ENCODE data around the gene RER1. TPM values are rescaled to one million over a fixed set of nuclear protein-coding genes. Genes with fewer than 3 reads are reported as not detected.

RER1 gene
- total RNA-seq, 1 donor = 98.1 TPM

DNA sequence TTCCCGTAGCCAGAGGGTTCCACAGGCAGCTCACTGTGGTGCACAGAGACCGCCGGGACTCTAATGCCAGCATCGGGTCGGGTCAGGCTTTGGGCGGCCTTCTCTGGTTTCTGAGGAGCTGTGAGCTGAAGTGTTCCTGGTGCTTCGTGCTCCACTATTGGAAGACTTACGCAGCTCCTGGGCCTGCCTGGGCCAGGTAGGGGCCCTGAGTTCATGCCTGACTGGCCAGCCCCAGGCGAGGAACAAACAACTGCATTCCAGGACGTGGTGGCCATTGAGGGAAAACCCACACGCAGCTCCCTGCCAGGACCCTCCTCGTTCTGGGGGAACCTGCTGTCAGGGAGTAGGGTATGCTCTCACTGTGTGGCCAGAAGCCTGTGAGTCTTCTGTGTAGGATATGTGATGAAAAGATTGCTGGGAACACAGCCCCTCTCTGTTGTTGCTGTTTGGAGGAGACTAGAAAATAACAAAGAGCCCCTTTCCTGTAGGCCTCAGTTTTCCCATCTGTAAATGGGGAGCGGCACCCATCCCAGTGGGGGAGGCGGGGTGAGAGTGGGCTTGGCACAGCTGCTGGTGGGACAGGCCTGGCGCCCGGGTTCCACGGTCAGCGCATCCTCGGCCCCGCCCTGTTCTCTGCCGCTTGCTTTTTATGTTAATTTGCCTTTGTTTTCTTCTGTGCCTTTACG, 8.4 kb downstream of the RER1 start:
- no peak for DNase-seq (ENCODE audit: low read depth)
- no peak overlapping the region for H3K4me3 ChIP-seq (ENCODE audit: low read depth, low read length)
- TF ChIP-seq, protein P1, sequence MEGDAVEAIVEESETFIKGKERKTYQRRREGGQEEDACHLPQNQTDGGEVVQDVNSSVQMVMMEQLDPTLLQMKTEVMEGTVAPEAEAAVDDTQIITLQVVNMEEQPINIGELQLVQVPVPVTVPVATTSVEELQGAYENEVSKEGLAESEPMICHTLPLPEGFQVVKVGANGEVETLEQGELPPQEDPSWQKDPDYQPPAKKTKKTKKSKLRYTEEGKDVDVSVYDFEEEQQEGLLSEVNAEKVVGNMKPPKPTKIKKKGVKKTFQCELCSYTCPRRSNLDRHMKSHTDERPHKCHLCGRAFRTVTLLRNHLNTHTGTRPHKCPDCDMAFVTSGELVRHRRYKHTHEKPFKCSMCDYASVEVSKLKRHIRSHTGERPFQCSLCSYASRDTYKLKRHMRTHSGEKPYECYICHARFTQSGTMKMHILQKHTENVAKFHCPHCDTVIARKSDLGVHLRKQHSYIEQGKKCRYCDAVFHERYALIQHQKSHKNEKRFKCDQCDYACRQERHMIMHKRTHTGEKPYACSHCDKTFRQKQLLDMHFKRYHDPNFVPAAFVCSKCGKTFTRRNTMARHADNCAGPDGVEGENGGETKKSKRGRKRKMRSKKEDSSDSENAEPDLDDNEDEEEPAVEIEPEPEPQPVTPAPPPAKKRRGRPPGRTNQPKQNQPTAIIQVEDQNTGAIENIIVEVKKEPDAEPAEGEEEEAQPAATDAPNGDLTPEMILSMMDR (IDR thresholded peaks at IDR 0.05; ENCODE audit: insufficient read depth, low read length) = no peak

DNA sequence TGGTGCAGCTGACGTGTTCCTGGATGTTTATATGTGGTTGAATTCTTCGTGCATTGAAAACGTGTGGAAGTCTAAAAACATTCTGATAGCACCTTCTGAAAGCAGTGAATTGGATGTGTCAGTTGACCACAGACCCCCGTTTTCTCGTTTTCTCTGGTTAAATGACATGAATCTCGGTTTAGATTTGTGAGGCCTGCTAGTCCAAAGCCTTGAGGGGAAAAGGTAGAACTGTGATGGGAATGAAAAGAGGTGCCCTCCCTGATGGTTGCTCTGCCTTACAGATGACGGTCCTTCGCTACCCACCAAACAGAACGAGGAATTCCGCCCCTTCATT, 8.9 kb downstream of the RER1 start:
- no peak for DNase-seq (ENCODE audit: low read depth)
- TF ChIP-seq, protein P1 (IDR thresholded peaks at IDR 0.05; ENCODE audit: insufficient read depth, low read length) = no peak
- no peak overlapping the region for H3K4me3 ChIP-seq (ENCODE audit: low read depth, low read length)

DNA sequence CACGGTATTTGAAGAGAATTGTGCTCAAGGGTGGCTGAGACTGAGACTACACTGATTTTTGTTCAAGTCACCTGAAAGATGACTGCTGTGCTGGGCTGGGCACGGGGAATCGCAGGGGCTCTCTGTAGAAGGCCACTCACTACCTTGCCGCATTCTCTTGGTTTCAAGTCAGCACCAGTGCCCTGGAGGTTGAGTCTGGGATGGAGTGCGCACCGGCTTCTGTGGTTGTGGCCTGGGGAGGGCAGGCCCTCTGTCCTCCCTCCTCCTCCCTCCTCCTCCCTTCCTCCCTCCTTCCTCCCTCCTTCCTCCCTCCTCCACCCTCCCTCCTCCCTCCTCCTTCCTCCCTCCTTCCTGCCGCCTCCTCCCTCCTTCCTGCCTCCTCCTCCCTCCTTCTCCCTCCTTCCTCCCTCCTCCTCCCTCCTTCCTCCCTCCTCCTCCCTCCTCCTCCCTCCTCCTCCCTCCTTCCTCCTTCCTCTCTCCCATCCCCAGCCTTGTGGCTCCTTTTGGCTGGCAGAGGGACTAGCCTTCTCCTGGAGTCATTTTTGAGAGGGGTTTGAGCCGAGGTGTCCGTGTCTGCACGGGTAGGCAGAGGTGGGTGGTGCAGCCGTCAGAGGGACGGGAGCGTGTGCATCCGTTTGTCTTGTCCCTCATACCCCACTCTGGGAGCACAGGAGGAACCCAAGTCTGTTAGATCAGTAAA, 9.5 kb downstream of the RER1 start:
- H3K4me3 ChIP-seq (ENCODE audit: low read depth, low read length) = no peak overlapping the region
- DNase-seq (ENCODE audit: low read depth) = no peak
- TF ChIP-seq, protein P1 (IDR thresholded peaks at IDR 0.05; ENCODE audit: insufficient read depth, low read length) = no peak

DNA sequence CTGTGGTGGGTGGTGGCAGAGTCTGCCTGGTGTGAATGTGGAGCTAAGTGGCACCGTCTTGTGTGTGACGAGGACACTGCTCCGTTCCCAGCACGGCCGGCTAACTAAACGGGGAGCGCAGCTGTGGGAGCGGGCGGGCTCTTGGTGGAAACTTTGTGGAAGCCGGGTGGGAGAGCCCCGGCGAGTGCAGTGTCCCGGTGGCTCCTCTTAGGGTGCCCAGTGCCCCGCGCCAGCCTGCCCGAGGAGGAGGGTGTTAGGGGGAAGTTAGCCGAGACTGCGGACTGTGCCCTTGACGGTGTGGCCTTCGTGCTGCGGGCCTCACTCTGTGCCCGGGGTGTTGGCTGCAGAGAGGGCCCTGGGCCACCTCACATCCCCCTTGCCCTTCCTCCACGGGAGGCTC, 10.8 kb downstream of the RER1 start:
- H3K4me3 ChIP-seq (ENCODE audit: low read depth, low read length) = no peak overlapping the region
- TF ChIP-seq, protein P1 (IDR thresholded peaks at IDR 0.05; ENCODE audit: insufficient read depth, low read length) = no peak
- DNase-seq (ENCODE audit: low read depth) = no peak

DNA sequence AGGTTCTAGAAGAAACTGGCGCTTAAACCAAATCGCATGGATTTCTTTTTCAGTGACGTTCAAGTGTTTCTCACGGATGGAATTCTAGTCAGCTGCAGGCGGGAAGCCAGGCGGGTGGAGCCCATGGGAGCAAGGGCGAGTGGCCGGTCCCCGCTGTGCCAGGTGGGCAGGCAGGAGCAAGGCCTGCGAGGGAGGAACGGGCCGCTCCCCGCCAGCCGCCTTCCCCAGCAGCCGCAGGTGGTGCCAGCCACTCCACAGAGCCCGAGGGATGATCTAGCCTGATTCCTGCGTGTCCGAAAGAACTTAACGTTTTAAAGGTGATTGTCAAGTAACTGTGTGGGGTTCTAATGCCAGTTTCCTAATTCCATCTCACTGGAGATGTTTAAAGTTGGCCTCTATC, 11.6 kb downstream of the RER1 start:
- no peak overlapping the region for H3K4me3 ChIP-seq (ENCODE audit: low read depth, low read length)
- DNase-seq (ENCODE audit: low read depth) = no peak
- TF ChIP-seq, protein P1 (IDR thresholded peaks at IDR 0.05; ENCODE audit: insufficient read depth, low read length) = no peak

DNA sequence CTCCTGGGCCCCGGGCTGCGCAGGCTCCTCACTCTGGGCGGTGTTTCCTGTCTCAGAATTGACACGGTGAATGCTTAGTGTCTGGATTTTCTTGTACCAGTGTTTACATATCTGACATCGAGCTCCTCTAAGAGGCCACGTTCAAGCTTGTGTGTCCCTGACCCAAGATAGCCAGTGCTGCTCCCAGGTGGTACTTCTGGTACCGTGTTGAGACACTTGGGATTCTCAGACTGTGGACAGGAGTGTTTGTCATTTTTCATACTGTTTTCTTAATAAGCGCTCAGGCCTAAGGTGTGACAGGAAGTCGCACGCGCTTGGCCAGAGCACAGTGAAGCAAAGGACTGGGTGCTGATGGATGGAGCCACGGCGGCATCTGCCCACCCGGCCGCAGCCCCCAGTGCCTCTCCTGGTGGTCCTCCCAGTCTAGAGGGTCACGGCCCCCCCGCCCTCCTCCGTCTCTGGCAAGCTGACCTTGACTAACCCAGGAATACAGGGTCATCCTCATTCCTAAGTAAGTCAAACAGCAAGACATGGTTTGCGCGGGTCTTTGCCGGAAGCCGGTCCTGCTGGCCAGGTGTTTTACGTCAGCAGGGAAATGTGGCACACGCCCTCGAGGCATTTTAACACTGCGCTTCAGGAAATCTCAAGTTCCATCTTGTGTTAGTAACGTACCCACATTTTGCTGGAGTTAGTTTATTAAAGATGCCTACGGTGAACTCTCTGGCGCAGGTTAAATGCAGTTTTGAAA, 12.7 kb downstream of the RER1 start:
- DNase-seq (ENCODE audit: low read depth) = no peak
- TF ChIP-seq, protein P1 (IDR thresholded peaks at IDR 0.05; ENCODE audit: insufficient read depth, low read length) = no peak

More for the DNA sequence above, 12.7 kb downstream of the RER1 start:
- H3K4me3 ChIP-seq (ENCODE audit: low read depth, low read length) = no peak overlapping the region
